Effector memory CD4-positive, alpha-beta T cell (primary cell): ENCODE measurements around the gene WDR70.
"Not testable (repeated sequence)": the region's sequence is repeated elsewhere in the genome, so short reads cannot be mapped to it uniquely, and the experiment has no call there.

Experiments used
- DNase-seq, 3 donors: peaks; one replicate each; pipeline ENCODE4 v3.0.0-alpha.2; 2020
- H3K27ac ChIP-seq: 2 replicates; pipeline ENCODE4 v1.7.0; 2013; ENCODE audit warnings: mild to moderate bottlenecking, low read length, moderate library complexity; ENCODE audit not compliant: insufficient read depth, poor library complexity, severe bottlenecking
- H3K27me3 ChIP-seq: replicated peaks from 2 replicates; pipeline ENCODE4 v1.7.0; 2013; ENCODE audit warnings: mild to moderate bottlenecking, low read length; ENCODE audit not compliant: insufficient read depth, control insufficient read depth, poor library complexity, severe bottlenecking
- H3K36me3 ChIP-seq: 2 replicates; pipeline ENCODE4 v1.7.0; 2013; ENCODE audit warnings: mild to moderate bottlenecking, low read length, moderate library complexity; ENCODE audit not compliant: control insufficient read depth, insufficient read depth
- H3K4me1 ChIP-seq: 2 replicates; pipeline ENCODE4 v1.7.0; 2013; ENCODE audit warnings: low read length, mild to moderate bottlenecking; ENCODE audit not compliant: control insufficient read depth, insufficient read depth, poor library complexity, severe bottlenecking
- H3K4me3 ChIP-seq: 2 replicates; pipeline ENCODE4 v1.7.0; 2013; ENCODE audit warnings: low read length, low read depth, mild to moderate bottlenecking; ENCODE audit not compliant: insufficient read depth, poor library complexity, severe bottlenecking
- H3K9me3 ChIP-seq: 2 replicates; pipeline ENCODE4 v1.7.0; 2013; ENCODE audit warnings: mild to moderate bottlenecking, low read length, moderate library complexity; ENCODE audit not compliant: control insufficient read depth

WDR70 gene

GRCh38 chr5:37481395-37481794 lies 102.3 kb downstream of the WDR70 start:
- peaks cover 14% of the 10 kb centered on the region for H3K36me3 ChIP-seq
- H3K27ac ChIP-seq = not testable (repeated sequence)

DNA sequence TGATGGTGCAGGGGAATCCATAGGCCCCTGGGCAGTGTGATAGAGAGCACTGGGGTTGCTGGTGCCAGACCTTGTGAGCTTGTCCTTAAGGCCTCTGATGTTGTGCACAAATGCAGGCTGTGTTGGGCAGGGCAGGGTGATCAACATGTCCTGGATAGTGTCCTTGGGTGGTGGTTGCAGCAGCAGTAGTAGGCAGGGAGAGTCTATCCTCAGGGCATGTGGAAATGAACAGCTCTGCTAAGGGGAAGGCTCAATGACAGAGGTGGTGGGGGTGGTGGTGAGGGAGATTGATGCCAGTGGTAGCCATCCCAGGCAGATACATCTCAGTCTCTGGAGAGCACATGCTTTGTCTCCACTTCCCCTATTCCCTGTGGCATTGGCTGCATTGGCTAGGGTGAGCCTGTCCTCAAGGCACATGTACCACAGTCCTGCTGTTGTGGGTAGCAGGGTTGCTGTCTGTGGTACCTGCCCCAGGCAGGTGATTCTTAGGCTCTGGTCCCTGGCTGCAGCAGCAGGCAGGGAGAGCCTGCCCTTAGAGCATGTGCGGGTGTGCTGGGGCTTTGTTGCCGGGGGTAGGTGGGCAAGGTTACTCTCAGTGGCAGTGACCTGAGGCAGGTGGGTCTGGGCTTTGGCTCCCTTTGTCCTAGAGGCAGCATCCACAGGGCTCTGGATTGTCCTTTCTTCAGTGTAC lies 111.1 kb downstream of the WDR70 start:
- no peaks in the 10 kb centered on the region for H3K4me1 ChIP-seq
- H3K4me3 ChIP-seq = no peak overlapping the region
- H3K36me3 ChIP-seq = peaks cover 12% of the 10 kb centered on the region
- no peak overlapping the region for H3K27ac ChIP-seq
- DNase-seq = no peak
- H3K9me3 ChIP-seq = peaks cover 2% of the 10 kb centered on the region
- H3K27me3 ChIP-seq = no peaks in the 10 kb centered on the region

More at GRCh38 chr5:37481395-37481794, 102.3 kb downstream of the WDR70 start:
- H3K27me3 ChIP-seq, H3K9me3 ChIP-seq, H3K4me1 ChIP-seq, H3K4me3 ChIP-seq, DNase-seq: not testable (repeated sequence)

GRCh38 chr5:37490931-37491330 lies 111.8 kb downstream of the WDR70 start:
- Histone ChIP-seq H3K27ac (no peak overlapping the region), H3K36me3 (peaks cover 12% of the 10 kb centered on the region), H3K4me1 (no peaks in the 10 kb centered on the region), H3K9me3 (peaks cover 2% of the 10 kb centered on the region), H3K27me3 (no peaks in the 10 kb centered on the region), H3K4me3 (no peak overlapping the region)
- no peak for DNase-seq

GRCh38 chr5:37492778-37493555 lies 113.8 kb downstream of the WDR70 start:
- peaks cover 2% of the 10 kb centered on the region for H3K9me3 ChIP-seq
- no peak overlapping the region for H3K4me3 ChIP-seq
- H3K27ac ChIP-seq = no peak overlapping the region
- no peaks in the 10 kb centered on the region for H3K27me3 ChIP-seq
- H3K4me1 ChIP-seq = no peaks in the 10 kb centered on the region
- peaks cover 9% of the 10 kb centered on the region for H3K36me3 ChIP-seq
- no peak for DNase-seq

DNA sequence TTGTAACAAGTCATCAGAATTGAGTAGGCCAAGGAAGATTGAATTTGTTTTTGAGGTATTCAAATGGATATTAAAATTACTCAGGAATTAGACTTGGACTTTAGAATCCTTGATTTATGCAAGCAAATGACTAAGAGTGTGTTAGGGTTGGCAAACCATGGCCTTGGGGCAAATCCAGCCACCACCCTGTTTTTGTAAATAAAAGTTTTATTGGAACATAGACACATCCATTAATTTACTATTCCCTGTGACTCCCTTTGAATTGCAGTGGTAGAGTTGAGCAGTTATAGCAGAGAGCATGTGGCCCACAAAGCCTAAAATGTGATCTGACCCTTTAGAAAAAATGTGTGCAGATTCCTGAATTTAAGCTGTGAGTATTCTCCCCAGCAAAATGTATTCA lies 115.6 kb downstream of the WDR70 start:
- DNase-seq = no peak
- Histone ChIP-seq H3K9me3 (no peaks in the 10 kb centered on the region), H3K27ac (no peak overlapping the region), H3K36me3 (no peaks in the 10 kb centered on the region), H3K4me3 (no peak overlapping the region), H3K27me3 (no peaks in the 10 kb centered on the region), H3K4me1 (no peaks in the 10 kb centered on the region)

- H3K27me3 ChIP-seq = no peaks in the 10 kb centered on the region
- no peaks in the 10 kb centered on the region for H3K9me3 ChIP-seq
- no peak overlapping the region for H3K27ac ChIP-seq
- H3K4me3 ChIP-seq = no peak overlapping the region
- H3K4me1 ChIP-seq = no peaks in the 10 kb centered on the region
- no peak for DNase-seq
- no peaks in the 10 kb centered on the region for H3K36me3 ChIP-seq
These were observed 116.1 kb downstream of the WDR70 start for GRCh38 chr5:37495210-37495609.

DNA sequence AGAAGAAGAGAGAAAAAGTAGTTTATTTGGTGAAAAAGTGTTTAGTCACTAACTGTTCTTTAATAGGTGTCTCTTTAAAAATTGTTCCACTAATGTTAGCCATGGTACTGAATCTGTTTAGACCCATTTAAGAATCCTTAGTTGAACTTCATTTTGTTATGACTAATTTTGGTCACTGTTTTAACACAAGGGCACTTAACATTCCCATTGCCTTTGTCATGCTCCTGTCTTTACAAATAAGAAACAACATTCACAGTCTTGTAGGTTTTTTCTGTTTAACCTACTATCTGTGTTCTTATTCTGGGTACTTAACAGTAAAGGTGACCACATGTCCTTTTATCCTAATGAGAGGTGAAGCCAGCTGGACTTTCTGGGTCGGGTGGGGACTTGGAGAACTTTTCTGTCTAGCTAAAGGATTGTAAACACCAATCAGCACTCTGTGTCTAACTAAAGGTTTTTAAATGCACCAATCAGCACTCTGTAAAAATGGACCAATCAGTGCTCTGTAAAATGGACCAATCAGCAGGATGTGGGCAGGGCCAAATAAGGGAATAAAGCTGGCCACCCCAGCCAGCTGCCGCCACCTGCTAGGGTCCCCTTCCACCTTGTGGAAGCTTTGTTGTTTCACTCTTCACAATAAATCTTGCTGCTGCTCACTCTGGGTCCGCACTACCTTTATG lies 116.7 kb downstream of the WDR70 start:
- Histone ChIP-seq H3K36me3 (no peaks in the 10 kb centered on the region), H3K4me1 (no peaks in the 10 kb centered on the region), H3K9me3 (no peaks in the 10 kb centered on the region), H3K27me3 (no peaks in the 10 kb centered on the region), H3K4me3 (no peak overlapping the region), H3K27ac (no peak overlapping the region)
- DNase-seq = no peak

DNA sequence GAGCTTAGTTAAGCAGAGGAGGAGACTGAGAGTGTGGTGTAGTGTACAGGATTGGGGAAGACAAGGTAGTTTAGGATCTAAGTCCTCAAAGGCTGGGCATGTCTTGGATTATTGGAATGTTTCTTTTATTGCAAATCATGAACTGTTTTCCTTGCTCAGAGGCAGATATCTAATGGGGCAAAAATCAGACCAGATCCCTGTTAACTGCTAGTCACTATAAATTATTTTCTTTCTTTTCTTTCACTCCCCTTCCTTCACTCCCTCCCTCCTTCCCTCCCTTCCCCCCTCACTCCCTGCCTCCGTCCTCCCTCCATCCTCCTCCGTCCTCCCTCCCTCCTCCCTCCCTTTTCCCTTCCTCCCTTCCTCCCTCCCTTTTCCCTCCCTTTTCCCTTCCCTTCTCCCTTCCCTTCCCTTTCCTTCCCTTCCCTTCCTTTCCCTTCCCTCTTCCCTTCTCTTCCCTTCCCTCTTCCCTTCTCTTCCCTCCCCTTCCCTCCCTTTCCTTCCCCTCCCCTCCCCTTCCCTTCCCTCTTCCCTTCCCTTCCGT lies 117.9 kb downstream of the WDR70 start:
- no peak for DNase-seq
- H3K4me1 ChIP-seq = no peaks in the 10 kb centered on the region
- H3K4me3 ChIP-seq = no peak overlapping the region
- no peaks in the 10 kb centered on the region for H3K27me3 ChIP-seq
- no peaks in the 10 kb centered on the region for H3K9me3 ChIP-seq
- H3K27ac ChIP-seq = no peak overlapping the region
- no peaks in the 10 kb centered on the region for H3K36me3 ChIP-seq

DNA sequence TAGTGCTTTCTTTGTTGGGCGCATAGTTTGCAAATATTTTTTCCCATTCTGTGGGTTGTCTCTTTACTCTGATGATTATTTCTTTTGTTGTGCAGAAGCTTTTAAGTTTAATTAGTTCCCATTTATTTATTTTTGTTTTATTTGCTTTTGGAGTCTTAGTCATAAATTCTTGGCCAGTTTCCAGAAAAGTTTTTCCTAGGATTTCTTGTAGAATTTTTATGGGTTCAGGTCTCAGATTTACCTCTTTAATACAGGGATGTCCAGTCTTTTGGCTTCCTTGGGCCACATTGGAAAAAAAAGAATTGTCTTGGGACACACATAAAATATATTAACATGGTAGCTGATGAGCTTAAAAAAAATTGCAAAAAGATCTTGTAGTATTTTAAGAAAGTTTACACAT lies 122.0 kb downstream of the WDR70 start:
- H3K4me3 ChIP-seq = no peak overlapping the region
- no peaks in the 10 kb centered on the region for H3K4me1 ChIP-seq
- no peaks in the 10 kb centered on the region for H3K27me3 ChIP-seq
- no peaks in the 10 kb centered on the region for H3K9me3 ChIP-seq
- DNase-seq = no peak
- no peak overlapping the region for H3K27ac ChIP-seq
- H3K36me3 ChIP-seq = no peaks in the 10 kb centered on the region

DNA sequence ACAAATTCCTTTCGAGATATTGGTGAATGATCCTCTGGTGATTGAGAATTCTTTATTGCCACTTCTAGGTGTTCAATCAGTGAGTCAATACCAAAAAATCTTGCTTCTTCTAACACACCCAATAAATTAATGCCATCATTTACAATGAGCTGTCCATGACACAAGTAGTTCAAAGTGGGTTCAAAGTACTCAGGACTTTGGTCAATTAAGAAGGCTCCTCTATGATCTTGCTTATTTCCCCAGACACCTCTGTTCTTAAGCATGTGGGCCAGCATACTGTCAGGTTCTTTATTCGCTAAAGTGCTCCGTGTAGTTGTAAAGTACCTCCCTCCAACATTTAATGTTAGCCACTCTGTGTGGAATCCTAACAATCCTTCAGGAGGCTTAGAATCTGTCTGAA lies 127.1 kb downstream of the WDR70 start:
- no peaks in the 10 kb centered on the region for H3K4me1 ChIP-seq
- no peak overlapping the region for H3K4me3 ChIP-seq
- no peaks in the 10 kb centered on the region for H3K27me3 ChIP-seq
- no peaks in the 10 kb centered on the region for H3K36me3 ChIP-seq
- no peak overlapping the region for H3K27ac ChIP-seq
- H3K9me3 ChIP-seq = no peaks in the 10 kb centered on the region
- no peak for DNase-seq
